Esophagus mucosa (tissue), 1 donor: ENCODE results near the gene MACC1. TPM values are rescaled to one million over a fixed set of nuclear protein-coding genes. Genes with fewer than 3 reads are reported as not detected.
"Not testable (repeated sequence)": the region's sequence is repeated elsewhere in the genome, so short reads cannot be mapped to it uniquely, and the experiment has no call there.

Source experiments
- ATAC-seq: fragments of 200-7000 bp; cut with Tn5 transposase; one replicate; pipeline ENCODE4 v1.9.1; 2020
- total RNA-seq: library from RNA; stranded (reverse); gene quantifications from one replicate; pipeline ENCODE4 v1.2.4, GENCODE V29; 2023
- donor health status: DM: yes; HTN: yes; CAD: no.

MACC1 gene
- total RNA-seq, 1 donor from 2014 or later = 22.3 TPM

DNA sequence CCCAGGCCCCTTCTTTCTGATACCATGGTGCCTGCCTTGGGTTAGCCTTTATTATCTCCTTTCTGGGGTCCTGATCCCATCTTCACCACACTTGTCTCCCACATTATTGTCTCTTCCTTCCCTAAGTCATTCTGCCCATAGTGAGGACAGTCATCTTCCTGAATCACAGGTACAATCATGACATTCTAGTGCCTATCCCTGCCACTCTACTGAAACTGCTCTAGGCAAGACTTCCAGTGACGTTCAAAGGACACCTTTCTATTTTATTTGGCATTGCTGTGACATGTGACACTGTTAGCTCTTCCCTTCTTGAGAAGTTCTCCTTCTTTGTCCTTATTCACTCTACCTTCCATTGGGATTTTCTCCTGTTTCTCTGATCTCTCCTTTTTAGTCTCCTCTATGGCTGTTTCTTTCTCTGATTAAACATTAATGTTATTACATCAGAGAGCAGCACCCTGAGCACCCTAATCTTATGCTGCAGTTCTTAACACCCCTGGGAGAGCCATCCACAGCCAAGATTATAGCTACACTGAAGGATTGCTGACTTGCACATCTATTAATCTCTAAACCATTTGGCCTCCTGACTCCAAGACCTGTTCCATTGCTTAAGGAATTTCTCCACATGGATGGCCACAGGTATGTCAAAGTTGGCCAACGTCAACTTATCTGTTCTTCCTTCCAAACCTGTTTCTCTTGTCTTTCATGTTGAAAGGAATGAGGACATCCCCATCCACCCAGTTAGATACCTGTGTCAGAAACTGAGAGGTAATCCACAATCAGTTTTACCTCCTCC lies 10.9 kb downstream of the MACC1 start:
- ATAC-seq = peak; percentile 86

DNA sequence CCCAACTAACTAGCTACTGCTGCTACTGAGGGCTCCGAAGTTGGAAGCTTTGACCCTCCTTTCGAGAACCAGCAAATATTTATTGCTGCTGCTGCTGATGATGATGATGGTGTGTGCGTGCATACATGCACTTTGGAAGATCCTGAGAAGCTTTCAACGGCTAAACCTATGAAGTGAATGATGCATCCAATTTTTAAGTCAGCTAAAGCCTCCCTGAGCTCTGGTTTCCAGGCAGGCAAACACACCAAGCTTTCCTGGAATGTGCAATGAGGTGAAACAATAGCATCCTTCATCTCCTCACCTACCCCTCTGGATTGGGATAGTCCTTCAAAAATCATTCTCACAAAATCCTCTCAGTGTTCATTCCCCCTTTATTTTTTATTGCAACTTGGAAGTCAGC lies 13.9 kb downstream of the MACC1 start:
- no peak for ATAC-seq

GRCh38 chr7:20201380-20201779 lies 15.8 kb downstream of the MACC1 start:
- peak; percentile 57 for ATAC-seq

- no peak for ATAC-seq
Observed at GRCh38 chr7:20200971-20201370, 16.2 kb downstream of the MACC1 start.

- ATAC-seq = no peak
Observed at GRCh38 chr7:20200361-20200760, 16.8 kb downstream of the MACC1 start.

DNA sequence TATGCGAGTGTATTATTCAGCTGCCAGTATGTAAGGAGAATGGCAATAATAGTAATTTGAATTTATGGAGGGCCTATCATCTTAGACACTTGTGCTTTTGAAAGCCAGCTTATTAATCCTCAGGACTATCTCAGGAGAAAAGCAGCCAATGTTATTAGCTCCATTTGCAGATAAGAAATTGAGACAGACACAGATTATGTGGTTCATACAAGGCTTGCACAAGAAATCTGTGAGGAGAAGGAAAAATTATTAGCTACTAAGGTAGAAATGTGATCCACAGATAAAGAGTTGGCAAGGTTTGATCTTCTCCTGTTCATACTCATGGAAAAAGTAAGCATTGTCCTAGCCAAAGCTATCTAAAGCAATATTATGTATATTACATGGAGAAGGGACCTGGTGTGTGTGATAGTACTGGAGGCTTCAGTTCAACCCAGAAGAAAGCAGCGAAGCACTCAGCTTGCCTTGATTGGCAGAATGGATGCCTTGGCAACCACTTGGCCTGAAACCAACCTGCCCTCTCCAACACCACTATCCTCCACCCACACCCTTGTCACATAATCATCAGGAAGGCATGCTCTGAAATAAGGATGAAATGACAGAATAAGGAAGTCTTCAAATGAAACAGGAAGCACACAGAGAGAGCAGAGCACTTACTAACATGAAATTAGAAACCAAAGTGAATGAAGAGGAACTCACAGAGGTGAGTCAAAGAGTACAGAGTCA lies 18.0 kb downstream of the MACC1 start:
- peak; percentile 96 for ATAC-seq

GRCh38 chr7:20198260-20198659 lies 18.9 kb downstream of the MACC1 start:
- no peak for ATAC-seq

GRCh38 chr7:20197837-20198236 lies 19.3 kb downstream of the MACC1 start:
- ATAC-seq = no peak

DNA sequence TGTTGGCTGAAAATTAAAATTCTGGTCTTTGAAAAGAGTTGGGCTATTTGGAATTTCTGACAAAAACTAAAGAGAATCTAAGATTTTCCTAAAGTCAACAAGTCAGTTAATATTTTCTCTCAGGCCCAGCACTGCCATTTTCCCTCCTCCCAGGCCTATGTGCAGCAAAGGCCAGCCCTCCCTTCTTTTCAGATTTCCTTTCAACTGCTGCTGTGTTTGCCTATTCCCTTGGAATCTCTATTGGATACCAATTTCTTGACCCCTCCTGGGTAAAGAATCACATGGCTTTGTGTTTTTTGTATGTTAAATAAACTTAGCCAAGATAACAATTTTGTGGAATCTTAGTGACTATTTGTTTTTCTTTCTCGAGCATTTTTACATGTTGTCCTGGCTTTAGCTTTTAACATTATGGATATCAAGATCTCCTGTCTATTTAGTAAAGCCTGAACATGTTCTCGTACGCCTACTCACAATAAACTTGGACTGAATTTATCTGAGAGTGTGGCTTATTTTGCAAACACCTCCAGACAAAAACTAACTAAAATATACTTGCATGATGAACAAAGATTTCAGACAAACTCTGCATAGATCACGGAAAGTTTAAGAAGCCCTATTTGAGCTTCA lies 19.9 kb downstream of the MACC1 start:
- no peak for ATAC-seq

DNA sequence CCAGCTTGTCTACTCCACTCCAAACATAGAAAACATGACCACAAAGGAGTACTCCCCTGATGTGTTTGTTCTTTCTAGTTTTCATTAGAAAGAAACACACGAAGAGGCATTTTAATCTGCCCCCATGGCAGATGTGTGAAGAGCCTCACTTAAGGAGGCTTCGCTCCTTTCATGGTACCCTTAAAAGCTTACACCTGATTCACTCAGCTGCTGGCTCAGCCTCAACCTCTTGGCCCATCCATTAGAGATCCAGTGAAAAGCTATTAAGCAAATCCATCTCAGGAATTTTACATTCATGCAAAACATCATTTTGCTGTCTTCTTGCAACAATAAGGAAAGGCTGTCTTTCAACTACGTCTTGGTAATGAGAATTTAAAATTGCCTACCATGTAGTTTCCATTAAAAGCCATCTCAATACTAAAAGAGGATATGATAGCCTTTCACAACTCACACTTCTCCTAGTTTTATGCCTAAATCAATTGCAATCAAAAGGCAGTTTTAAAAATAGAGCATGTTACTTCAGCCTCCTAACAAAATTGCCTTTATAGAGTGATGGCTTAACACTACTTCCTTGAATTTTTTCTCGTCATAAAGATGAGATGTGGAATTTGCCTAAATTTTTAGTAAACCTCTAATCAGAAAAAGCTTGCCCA lies 22.7 kb downstream of the MACC1 start:
- ATAC-seq = no peak

DNA sequence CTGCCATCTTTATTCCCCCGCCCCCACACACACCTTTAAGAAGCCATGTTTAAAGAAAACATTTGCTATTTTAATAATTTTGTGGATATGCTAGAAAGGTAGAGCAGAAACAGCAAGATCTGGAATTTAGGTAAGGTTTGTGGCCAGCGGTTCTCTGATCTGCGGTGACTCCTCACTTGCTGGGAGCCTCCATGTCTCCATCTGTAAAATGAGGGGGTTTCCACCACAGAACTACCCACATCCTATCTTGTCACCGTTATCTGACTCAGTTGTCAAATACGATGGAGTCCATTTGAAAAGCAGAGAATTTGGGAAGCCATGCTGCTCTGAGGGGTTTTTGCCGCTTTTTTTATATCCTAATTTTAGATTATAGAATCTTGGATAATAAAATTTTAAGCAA lies 23.3 kb downstream of the MACC1 start:
- no peak for ATAC-seq

- no peak for ATAC-seq
Observed at GRCh38 chr7:20193242-20193777, 23.9 kb downstream of the MACC1 start.

DNA sequence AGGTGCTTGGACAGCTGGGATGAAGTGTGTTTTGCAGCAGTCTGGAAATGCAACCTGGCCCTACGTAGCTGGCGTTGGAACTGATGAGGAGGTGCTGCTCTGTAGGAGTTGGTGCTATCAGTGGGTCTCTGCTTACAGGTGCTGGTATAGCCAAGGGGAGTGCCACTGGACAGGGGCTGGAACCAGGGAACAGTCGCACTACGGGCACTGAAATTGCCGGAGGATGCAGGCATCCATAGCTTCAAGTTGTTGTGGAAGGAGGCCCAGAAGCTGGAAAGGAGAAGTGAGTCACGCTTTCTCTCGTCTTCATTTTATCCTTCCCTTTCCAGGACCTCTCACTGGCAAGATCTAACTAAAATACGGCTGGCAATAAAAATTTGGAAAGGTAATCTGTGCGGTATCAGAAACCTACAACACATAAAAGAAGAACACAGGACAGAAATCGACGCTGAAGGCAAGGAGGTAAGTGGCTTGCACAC lies 25.8 kb downstream of the MACC1 start:
- no peak for ATAC-seq

DNA sequence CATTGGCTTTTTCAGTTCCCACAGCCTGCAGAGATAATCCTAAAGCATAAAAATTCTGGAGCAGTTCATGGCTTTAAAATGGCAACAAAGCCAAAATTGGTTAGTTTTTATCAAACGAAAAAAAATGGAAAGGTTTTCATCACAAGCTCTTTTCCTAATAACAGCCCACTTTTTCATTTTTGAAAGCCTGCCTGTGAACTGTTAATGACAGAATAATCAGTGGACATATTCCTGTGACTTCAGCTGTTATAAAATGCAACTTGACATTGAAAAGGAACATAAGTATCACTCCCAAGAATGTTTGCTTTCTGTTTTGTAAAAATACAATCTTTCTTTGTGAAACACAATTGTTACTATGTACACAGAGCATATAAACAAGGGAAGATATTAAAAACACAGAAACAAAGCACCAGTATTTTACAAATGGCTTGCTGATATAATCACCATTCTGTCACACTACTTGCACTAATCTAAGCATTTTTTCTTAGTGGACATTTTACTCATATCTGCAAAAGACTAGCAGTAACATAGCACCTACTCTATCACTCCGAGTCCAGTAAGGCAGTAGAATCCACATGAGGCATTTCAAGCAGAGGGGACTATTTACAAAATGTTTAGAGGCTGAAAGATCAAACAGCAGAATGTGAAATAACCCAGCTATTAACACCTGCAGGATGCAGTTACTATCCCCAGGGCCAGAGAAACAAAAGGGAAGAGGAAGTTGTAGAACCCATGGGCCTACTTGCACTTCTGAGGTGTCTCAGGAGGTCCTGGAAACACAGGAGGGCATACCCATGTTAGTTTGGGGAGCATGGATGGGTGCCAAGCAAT lies 26.4 kb downstream of the MACC1 start:
- no peak for ATAC-seq

DNA sequence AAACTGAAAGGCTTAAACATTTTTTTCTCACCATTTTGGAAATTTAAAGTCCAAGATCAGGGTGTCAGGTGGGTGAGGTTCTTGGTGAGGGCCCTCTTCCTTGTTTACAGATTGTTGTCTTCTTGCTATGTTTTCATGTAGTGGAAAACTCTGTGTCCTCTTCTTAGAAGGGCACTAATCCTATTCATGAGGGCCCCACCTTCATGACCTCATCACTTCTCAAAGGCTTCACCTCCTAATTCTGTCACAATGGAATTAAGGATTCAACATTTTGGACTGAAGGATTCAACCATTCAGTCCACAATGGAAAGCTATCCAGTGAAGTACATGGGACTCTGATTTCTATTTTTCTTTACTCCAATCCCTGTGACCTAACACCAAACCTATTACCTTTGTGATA lies 27.3 kb downstream of the MACC1 start:
- no peak for ATAC-seq

GRCh38 chr7:20188567-20188966 lies 28.6 kb downstream of the MACC1 start:
- no peak for ATAC-seq

DNA sequence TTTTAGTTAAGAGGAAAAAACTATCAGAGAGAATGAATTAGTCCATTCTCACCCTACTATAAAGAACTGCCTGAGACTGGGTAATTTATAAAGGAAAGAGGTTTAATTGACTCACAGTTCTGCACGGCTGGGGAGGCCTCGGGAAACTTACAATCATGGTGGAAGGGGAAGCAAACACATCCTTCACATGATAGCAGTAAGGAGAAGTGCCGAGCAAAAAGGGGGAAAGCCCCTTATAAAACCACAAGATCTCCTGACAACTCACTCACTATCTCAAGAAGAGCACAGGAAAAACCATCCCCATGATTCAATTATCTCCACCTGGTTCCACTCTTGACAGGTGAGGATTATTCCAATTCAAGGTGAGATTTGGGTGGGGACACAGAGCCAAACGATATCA lies 29.3 kb downstream of the MACC1 start:
- not testable (repeated sequence) for ATAC-seq

DNA sequence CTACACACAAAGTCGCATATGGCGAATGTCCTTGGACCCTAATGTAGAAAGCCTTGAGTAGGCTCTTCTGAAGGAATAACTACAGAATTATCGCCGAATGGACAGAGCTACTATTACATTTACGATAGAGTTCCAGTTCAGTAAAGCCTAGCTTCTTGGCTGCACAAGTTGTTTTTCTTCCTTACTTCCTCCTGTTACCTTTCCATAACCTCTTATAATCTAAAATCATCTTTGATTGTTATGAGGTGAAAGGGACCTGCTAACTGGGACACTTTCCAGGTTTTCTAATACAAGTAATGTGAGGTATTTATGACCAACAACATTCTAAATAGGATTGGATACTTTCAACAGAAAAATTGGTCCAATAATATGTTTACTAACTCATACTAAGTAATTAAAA lies 31.2 kb downstream of the MACC1 start:
- ATAC-seq = no peak

GRCh38 chr7:20183086-20183485 lies 34.1 kb downstream of the MACC1 start:
- ATAC-seq = no peak

DNA sequence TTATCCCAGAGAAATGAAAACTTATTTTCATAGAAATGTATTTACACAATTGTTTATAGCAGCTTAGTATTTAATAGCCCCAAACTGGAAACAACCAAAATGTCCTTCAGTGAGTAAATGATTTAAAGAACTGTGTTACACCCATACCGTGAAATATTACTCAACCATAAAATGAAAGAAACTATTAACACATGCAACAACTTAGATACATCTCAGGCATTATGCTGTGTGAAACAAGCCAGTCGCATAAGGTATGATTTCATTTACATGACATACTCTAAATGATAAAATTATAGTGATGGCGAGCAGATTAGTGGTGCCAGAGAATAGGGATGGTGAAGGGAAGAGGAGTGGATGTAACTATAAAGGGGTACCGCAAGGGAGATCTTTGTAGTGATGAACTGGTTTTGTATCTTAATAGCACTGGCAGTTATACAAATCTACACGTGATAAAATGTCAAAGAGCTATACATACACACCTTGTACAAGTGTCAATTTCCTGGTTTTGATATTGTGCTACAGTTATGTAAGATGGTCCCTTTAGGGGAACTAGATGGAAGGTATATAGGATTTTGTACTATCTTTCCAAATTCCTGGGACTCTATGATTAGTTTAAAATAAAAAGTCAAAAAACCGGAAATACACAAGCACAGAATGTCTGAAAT lies 40.5 kb downstream of the MACC1 start:
- no peak for ATAC-seq

GRCh38 chr7:20173828-20174227 lies 43.4 kb downstream of the MACC1 start:
- no peak for ATAC-seq
